HG02970 (cell line): ENCODE measurements around the gene CAPN1.

Experiments used
- ATAC-seq: cut with Tn5 transposase; IDR thresholded peaks from one replicate; pipeline ENCODE4 v1.9.1; 2021; ENCODE audit warnings: mild to moderate bottlenecking, moderate library complexity, moderate number of reproducible peaks; ENCODE audit not compliant: unreplicated experiment, low FRiP score

CAPN1 gene

DNA sequence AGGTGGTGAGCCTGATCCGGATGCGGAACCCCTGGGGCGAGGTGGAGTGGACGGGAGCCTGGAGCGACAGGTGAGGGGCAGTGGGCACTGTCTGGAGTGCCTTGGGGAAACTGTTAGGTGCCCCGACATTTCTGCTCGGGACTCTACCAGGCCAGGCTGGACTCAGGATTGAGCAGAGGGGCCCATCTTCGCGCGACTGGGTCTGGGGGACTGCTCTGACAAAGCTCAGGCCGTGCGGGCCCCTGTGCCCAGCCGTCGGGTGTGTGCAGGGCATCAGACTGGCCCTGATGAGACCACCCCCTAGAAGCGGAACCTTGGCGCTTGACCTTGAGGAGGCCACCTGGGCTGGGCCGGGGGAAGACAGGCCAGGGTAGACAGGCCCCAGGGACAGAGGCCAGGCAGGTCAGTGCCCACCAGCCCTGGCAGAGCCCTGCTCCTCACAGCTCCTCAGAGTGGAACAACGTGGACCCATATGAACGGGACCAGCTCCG, 6.3 kb downstream of the CAPN1 start:
- ATAC-seq, result no peak

DNA sequence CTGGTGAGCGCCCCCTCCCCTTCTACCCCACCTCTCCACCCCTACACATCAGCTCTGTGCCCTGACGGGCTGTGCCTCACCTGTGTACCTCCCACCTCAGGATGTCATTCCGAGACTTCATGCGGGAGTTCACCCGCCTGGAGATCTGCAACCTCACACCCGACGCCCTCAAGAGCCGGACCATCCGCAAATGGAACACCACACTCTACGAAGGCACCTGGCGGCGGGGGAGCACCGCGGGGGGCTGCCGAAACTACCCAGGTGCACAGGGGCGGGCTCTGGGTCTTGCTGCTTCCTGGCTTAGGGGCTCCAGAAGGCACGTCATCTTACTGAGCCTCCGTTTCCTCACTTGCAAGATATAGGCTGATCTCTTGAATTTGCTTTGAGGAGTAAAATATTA, 6.8 kb downstream of the CAPN1 start:
- no peak for ATAC-seq

- ATAC-seq, result no peak
Measured at GRCh38 chr11:65189191-65189590, 7.5 kb downstream of the CAPN1 start.

DNA sequence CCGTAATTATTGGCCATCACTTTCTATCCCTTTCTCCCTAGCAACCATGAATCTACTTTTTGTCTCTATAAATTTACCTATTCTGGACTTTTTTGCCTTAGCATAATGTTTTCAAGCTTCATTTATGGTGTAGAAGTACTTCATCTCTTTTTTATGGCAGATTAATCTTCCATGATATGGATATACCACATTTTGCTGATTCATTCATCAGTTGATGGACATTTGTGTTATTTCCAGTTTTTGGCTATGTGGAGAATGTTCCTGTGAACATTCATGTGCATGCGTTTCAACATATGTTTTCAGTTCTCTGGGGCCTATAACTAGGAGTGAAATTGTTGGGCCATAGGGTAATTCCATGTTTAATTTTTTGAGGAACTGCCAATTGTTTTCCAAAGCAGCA, 12.8 kb downstream of the CAPN1 start:
- no peak for ATAC-seq

GRCh38 chr11:65204143-65204542, 22.4 kb downstream of the CAPN1 start:
- no peak for ATAC-seq

DNA sequence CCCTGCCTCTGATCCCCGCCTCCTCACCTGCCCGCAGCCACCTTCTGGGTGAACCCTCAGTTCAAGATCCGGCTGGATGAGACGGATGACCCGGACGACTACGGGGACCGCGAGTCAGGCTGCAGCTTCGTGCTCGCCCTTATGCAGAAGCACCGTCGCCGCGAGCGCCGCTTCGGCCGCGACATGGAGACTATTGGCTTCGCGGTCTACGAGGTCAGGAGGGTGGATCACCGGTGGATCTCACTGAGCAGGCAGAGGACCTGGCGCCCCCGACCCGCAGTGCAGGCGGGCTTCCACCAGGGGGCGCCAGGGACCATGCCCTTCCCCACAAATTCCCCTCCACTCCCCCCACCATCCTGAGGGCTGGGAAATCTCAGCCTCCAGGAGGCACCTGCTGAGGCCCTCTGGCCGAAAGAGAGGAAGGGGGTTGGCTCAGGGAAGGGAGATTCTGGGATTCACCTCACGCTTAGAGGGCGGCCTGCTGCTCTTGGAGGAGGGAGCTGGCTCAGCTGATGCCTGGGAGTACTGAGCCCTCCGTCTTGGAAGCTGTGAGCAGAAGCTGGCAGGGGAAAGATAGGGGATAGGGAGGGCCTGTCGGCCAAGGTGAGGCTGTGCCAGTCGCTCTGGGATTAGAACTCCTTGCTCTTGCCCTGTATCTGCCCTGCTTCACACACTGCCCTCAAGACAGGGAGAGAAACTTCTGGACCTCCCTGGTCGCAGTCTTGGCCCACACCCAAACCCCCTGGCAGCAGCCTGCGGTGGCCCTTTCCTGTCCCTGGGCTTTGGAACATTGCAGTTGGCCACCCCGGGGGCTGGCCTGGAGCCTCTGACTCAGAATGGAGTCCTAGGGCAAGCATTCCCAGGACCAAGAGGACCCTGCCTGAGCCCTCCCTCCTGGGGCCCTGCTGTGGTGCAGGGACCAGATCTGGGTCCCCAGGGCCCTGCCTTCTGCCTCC, 23.2 kb downstream of the CAPN1 start:
- ATAC-seq, result no peak

DNA sequence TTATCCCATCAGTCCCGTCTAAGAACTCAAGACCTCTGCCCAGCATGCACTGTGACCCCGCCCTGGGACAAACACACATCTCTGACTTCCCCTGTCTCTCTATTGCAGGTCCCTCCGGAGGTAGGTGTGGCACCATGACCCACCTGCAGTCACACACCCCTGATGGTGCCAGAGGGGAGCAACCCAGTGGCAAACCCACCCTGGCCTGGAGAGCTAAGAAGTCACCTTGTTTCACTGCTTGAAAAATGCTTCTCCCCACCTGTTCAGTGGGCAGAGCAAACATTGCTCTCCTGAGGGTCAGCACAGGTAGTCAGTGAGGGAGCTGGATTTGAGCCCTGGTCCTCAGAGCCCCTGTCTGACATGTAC, 23.9 kb downstream of the CAPN1 start:
- no peak for ATAC-seq

DNA sequence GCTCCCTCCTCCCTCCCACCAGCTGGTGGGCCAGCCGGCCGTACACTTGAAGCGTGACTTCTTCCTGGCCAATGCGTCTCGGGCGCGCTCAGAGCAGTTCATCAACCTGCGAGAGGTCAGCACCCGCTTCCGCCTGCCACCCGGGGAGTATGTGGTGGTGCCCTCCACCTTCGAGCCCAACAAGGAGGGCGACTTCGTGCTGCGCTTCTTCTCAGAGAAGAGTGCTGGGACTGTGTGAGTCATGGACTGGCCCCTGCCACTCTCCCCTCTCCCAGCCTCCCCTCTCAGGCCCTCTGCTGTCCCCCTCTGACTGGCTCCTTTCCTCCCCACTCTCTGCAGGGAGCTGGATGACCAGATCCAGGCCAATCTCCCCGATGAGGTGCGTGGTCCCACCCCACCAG, 24.7 kb downstream of the CAPN1 start:
- no peak for ATAC-seq

- no peak for ATAC-seq
Measured at GRCh38 chr11:65206901-65207300, 25.2 kb downstream of the CAPN1 start.

- ATAC-seq, result no peak
Measured at GRCh38 chr11:65207918-65208784, 26.4 kb downstream of the CAPN1 start.

- no peak for ATAC-seq
Measured at GRCh38 chr11:65208785-65209710, 27.3 kb downstream of the CAPN1 start.

DNA sequence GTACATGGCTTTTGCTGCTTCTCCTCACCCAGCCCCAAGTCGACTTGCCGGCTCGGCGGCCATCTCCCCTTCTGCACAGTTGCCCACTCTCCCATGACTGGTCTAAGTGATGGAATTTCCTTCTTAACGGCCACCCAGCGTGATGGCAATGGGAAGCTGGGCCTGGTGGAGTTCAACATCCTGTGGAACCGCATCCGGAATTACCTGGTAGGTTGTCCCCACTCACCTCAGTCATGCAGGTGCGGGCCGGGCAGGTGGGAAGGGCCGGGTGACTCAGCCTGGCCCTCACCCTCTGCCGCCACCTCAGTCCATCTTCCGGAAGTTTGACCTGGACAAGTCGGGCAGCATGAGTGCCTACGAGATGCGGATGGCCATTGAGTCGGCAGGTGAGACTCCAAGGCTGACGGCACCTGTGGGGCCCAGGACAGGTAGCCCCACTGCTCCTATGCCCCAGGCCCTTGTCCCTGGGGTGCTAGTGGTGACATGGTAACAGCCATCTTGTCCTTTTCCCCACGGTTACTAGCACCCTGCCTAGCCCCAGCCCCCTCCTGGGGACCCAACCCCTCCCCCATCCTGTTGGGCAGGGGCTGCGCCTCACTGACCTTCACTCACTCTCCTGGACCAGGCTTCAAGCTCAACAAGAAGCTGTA, 28.1 kb downstream of the CAPN1 start:
- no peak for ATAC-seq

GRCh38 chr11:65210361-65210731, 28.6 kb downstream of the CAPN1 start:
- no peak for ATAC-seq

- ATAC-seq, result no peak
Measured at GRCh38 chr11:65210748-65211147, 29.0 kb downstream of the CAPN1 start.

DNA sequence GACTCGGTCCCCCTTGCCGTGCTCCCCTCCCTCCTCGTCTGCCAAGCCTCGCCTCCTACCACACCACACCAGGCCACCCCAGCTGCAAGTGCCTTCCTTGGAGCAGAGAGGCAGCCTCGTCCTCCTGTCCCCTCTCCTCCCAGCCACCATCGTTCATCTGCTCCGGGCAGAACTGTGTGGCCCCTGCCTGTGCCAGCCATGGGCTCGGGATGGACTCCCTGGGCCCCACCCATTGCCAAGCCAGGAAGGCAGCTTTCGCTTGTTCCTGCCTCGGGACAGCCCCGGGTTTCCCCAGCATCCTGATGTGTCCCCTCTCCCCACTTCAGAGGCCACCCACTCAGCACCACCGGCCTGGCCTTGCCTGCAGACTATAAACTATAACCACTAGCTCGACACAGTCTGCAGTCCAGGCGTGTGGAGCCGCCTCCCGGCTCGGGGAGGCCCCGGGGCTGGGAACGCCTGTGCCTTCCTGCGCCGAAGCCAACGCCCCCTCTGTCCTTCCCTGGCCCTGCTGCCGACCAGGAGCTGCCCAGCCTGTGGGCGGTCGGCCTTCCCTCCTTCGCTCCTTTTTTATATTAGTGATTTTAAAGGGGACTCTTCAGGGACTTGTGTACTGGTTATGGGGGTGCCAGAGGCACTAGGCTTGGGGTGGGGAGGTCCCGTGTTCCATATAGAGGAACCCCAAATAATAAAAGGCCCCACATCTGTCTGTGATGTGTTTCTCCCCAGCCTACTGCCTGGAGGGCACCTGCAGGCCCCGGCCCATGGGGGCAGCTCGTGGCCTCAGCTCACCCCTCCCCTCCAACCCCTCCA, 29.8 kb downstream of the CAPN1 start:
- no peak for ATAC-seq

- ATAC-seq, result no peak
Measured at GRCh38 chr11:65212226-65212801, 30.6 kb downstream of the CAPN1 start.

GRCh38 chr11:65213322-65214211, 31.8 kb downstream of the CAPN1 start:
- ATAC-seq, result no peak
